ENCODE data around the gene SZT2.

Gene SZT2

DNA sequence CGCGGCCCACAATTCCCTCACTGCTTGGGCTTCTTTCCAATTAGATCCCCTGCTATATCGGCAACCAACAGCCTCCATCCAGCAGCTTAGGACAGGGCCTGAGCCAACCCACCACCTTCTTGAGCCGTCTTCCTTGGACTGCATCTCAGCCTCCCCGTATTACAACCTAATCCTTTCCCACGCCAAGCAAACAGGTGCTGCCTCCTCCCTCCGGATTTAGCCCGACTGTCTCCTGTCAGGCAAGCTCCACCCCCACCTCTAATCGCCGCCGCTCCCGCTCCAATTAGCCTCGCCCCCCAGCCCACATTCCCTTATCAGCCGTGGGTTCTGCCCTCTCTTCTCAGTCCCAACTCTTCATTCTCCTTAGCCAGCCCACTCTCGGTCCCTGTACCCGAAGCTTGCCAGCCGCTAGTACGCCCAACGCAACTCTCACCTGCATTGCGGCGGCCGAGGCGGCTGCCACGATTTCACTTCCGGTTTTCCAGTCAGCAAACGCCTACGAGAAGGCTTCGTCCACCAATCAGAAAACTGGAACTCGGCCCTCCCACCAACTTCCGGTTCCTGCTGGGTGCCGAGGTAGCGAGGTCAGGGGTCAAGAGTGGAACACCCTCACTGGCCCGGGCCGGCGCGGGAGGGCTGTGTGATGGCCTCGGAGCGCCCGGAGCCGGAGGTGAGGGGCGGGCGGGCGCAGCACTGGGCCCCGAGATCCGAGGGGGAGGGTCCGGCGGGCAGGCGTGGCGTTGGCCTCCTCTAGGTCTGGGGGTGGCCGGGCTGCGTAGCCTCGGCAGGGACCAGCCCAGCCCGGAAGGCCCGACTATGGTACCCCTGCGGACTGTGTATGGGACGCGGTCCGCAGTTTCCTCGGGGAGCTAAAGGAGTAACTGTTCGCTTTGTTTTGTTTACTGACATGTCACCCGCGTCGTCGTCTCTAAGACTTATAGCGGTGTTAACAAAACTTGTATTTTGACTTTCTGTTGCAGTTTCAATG is at the start of gene SZT2, which contains the start of gene MED8:
Gene SZT2 (plus strand): TSS at position 574 of the 988 bp plus-strand sequence. CDS start 70 bp downstream, at position 644.
Gene MED8 (minus strand): TSS at position 475 of the 988 bp plus-strand sequence. CDS start 36 bp downstream, at position 439.
- peak; percentile 88 to 94 (median 90) for DNase-seq (ENCODE audit: low read depth in 3 of 3)

DNA sequence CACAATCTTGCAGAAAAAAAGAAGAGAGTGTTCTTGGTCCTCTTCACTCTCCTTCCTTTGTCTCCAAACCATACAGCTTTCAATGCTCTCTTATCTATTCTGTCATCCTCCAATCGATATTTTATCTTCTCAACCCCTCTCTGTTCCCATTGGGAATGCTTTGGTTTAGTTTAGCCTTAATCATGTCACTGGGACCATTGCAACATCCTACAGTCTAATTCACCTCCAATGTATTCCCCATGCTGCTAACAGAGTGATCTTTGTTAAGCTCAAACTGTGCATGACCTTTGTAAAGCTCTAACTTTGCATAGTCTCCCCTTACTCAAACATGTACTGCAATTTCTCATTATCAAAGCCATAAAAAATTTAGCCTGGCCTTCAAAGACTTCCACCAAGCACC is 49.1 kb upstream of the SZT2 start:
- DNase-seq (ENCODE audit: low read depth in 3 of 3): no peak

- DNase-seq (ENCODE audit: low read depth in 3 of 3): no peak
Observed at GRCh38 chr1:43344267-43344850, 45.3 kb upstream of the SZT2 start.

GRCh38 chr1:43345120-43345519 is 44.6 kb upstream of the SZT2 start:
- DNase-seq (ENCODE audit: low read depth in 3 of 3): no peak

- DNase-seq (ENCODE audit: low read depth in 3 of 3): no peak
Observed at GRCh38 chr1:43346636-43347035, 43.1 kb upstream of the SZT2 start.

GRCh38 chr1:43348343-43348808 is 41.3 kb upstream of the SZT2 start:
- DNase-seq (ENCODE audit: low read depth in 3 of 3): no peak

GRCh38 chr1:43348809-43349593 is 40.7 kb upstream of the SZT2 start:
- peak in 1 of 3 experiments; percentile 46 for DNase-seq (ENCODE audit: low read depth in 3 of 3)

DNA sequence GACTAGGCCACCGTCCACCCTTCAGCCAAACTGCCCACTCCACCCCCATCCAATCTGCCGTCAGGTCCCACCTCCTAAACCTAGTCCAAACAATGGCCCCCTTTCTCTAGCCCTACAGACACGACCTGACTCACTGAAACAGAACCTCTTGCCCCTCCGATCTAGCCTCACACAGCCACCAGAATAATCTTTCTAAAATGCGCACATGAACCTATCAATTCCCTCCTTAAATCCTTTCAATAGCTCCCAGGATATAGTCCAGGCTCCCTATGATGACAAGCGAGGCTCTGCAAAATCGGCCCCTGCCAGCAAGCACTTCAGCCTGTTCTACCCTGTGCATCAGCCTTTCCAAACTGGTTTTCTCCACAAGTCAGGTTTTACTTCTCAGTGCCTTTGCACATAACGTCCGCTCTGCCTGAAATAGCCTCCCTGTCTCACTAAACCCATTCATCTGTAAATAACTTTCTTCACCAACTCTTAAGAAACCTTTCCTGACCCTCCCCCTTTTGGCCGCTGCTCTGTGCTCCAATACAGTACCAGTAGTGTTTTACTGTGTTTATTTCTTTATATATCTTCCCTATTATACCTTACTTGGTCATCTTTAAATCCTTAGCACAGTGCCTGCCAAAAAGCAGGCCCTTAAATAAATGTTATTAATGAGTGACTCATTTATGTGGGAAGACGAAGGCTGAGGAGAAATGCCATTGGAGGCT is 39.9 kb upstream of the SZT2 start:
- DNase-seq (ENCODE audit: low read depth in 3 of 3): no peak

DNA sequence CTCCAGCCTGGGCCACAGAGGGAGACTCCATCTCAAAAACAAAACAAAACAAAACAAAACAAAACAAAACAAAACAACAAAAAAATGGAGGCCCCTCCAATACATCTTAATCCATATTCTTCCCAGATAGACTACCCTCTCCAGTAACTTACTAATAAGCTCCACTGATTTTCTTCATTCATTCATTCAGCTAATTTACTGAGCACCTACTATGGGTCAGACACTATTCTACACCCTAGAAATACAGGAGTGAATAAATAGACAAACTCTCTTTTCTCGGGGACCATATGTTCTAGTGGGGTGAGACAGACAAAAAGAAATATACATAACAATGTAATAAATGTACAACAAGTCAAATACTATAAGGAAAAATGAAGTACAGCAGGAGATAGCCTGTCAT is 38.7 kb upstream of the SZT2 start:
- DNase-seq (ENCODE audit: low read depth in 3 of 3): no peak

- DNase-seq (ENCODE audit: low read depth in 3 of 3): no peak
Observed at GRCh38 chr1:43351421-43352350, 38.0 kb upstream of the SZT2 start.

- DNase-seq (ENCODE audit: low read depth in 3 of 3): no peak
Observed at GRCh38 chr1:43352351-43352705, 37.4 kb upstream of the SZT2 start.

DNA sequence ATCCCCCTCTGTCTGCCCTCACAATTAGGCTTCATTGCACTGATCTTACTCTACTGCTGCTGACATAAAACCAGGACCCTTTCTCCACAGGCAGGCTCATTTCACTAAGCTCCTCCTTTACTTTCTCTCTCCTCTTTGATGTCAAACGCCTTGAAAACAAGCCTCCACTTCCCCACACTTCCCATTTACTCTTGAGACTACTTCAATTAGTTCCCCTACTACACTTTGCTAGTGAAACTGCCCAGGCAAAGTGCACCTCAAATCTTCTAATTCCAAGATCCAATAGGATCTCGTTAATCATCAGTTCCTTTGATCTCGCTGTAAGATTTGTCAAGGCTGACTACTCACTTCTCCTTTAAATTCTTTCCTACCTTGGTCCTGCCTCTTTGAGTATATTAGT is 36.8 kb upstream of the SZT2 start:
- DNase-seq (ENCODE audit: low read depth in 3 of 3): no peak

- DNase-seq (ENCODE audit: low read depth in 3 of 3): no peak
Observed at GRCh38 chr1:43354471-43354870, 35.2 kb upstream of the SZT2 start.

DNA sequence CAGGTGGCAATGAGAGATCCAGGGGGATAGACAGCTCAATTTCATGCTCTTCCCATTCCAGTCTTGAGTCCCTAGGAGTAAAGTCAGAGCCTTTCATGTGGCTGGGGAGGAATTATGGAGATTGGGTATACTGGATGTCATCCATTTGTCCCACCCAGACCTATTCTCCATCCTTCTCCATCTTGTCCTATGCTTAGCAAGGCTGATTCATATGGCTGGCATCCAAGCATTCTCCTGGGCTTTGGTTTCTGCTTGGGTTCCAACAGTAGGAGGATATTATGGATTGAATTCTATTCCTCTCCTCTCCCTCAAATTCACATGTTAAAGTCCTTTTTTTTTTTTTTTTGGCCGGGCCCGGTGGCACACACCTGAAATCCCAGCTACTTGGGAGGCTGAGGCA is 34.8 kb upstream of the SZT2 start:
- no peak for DNase-seq (ENCODE audit: low read depth in 3 of 3)

DNA sequence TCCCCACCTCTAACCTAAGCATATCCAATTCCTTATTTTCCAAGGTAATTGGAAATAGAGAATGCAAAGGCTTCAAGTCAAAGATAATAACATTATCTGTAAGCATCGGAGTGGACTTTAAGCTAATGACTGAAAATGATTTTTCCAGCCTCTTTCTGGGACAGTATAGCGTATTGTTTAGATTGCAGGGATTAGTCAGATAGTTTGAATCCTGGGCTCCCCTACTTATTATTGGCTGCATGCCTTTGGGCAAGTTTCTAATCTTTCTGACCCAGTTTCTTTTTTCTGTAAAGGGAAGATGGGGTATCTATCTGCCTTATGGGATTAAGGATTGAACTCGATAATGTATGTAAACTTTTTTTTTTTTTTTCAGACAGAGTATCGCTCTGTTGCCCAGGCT is 32.4 kb upstream of the SZT2 start:
- no peak for DNase-seq (ENCODE audit: low read depth in 3 of 3)

DNA sequence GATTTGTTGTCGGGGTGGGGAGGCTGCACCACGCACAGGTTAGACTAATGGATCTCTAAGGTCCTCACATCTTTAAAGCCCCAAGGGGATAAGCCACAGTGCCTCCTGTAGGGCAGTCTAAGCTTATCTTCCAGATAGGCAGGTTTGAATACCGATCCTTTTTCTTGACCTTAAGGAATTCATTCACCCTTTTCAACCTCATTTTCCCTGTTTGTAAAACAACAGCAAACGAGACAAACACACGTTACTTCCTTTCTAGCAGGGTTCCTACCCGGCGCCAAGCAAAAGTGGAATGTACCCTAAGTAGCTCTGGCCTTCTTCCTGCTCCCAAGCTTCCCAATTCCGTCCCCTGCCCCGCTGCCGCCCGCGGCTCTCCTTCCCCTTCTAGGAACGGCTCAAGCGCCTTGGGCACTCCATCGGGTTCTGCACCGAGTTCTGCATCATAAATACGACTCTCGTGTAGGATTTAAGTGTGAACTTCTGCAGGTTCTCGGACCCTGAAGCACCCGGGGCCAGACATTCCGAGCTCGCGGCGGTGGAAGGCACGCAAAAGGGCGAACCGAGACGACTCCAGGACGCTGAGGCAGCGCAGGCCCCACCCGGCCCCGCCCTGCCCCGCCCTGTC is 31.5 kb upstream of the SZT2 start:
- no peak for DNase-seq (ENCODE audit: low read depth in 3 of 3)

- peak; percentile 99 to 100 (median 99) for DNase-seq (ENCODE audit: low read depth in 3 of 3)
Observed at GRCh38 chr1:43358746-43359693, 30.7 kb upstream of the SZT2 start, which contains the start of gene CDC20. TSS of gene CDC20 (plus strand) at chr1:43358981. CDS start at chr1:43359216, 235 bp downstream.

DNA sequence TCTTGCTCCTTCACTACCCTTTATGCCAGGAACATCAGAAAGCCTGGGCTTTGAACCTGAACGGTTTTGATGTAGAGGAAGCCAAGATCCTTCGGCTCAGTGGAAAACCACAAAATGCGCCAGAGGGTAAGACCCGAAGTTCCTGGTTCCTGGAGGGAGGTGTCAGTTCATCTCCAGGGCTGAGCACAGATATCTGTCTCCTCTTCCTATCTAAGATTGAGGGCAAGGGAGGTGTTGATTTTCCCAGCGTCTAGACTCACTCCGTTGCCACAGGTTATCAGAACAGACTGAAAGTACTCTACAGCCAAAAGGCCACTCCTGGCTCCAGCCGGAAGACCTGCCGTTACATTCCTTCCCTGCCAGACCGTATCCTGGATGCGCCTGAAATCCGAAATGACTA is 30.0 kb upstream of the SZT2 start:
- DNase-seq (ENCODE audit: low read depth in 3 of 3): no peak

DNA sequence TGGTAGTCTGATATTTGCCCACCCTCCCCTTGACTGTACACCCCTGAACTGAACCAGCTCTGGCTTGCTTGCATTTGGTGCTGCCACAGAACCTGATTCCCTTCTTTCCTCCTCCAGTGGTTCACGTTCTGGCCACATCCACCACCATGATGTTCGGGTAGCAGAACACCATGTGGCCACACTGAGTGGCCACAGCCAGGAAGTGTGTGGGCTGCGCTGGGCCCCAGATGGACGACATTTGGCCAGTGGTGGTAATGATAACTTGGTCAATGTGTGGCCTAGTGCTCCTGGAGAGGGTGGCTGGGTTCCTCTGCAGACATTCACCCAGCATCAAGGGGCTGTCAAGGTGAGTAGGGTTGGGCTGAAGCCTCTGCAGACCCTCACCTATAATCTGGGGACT is 29.1 kb upstream of the SZT2 start:
- DNase-seq (ENCODE audit: low read depth in 3 of 3): no peak

Data from stimulated activated CD4-positive, alpha-beta T cell treated with anti-CD3 and anti-CD28 coated beads, TNF-alpha, amount 100 ng/mL, for 24 hours (primary cell).